HG03354 (cell line): Measurements from ENCODE around the gene CDH4.
"Not testable (repeated sequence)": the region's sequence is repeated elsewhere in the genome, so short reads cannot be mapped to it uniquely, and the experiment has no call there.

Source experiments
- ATAC-seq: cut with Tn5 transposase; IDR thresholded peaks from one replicate; pipeline ENCODE4 v1.9.1; 2021; ENCODE audit warnings: mild to moderate bottlenecking; ENCODE audit not compliant: unreplicated experiment, poor library complexity, severe bottlenecking

The CDH4 gene

GRCh38 chr20:61976644-61977418 is 724.8 kb downstream of the CDH4 start:
- no peak for ATAC-seq

- no peak for ATAC-seq
These were observed 725.3 kb downstream of the CDH4 start for GRCh38 chr20:61977419-61977786.

- no peak for ATAC-seq
These were observed 726.4 kb downstream of the CDH4 start for GRCh38 chr20:61978491-61978890.

GRCh38 chr20:61979090-61979489 is 727.0 kb downstream of the CDH4 start:
- no peak for ATAC-seq

GRCh38 chr20:61979701-61980635 is 727.9 kb downstream of the CDH4 start:
- ATAC-seq: no peak

- no peak for ATAC-seq
These were observed 728.9 kb downstream of the CDH4 start for GRCh38 chr20:61980647-61981583.

- ATAC-seq: not testable (repeated sequence)
These were observed 729.6 kb downstream of the CDH4 start for GRCh38 chr20:61981691-61982090.

GRCh38 chr20:61982191-61982950 is 730.3 kb downstream of the CDH4 start:
- no peak for ATAC-seq

GRCh38 chr20:61982951-61983315 is 730.9 kb downstream of the CDH4 start:
- ATAC-seq: no peak

- no peak for ATAC-seq
These were observed 731.9 kb downstream of the CDH4 start for GRCh38 chr20:61983965-61984364.

- not testable (repeated sequence) for ATAC-seq
These were observed 732.4 kb downstream of the CDH4 start for GRCh38 chr20:61984431-61984830.

GRCh38 chr20:61985096-61985495 is 733.0 kb downstream of the CDH4 start:
- ATAC-seq: no peak

- no peak for ATAC-seq
These were observed 734.8 kb downstream of the CDH4 start for GRCh38 chr20:61986762-61987321.

GRCh38 chr20:61988665-61989064 is 736.6 kb downstream of the CDH4 start:
- no peak for ATAC-seq

- no peak for ATAC-seq
These were observed 737.7 kb downstream of the CDH4 start for GRCh38 chr20:61989741-61990140.
